OCI-LY3 (cell line): Measurements from ENCODE around the gene LAT.
A peak's percentile ranks its signal among the peaks of the same experiment; 100 is the strongest.

Experiments
- H2AFZ ChIP-seq: fragments of 200-600, 300-600 bp; shearing (Covaris generic); 2 replicates; pipeline ENCODE4 v1.6.0; 2014; ENCODE audit warnings: antibody characterized with exemption, low read depth, low read length
- H3K27ac ChIP-seq: fragments of 200-600, 300-600 bp; sonication (generic); 2 replicates; pipeline ENCODE4 v1.5.1; 2014; ENCODE audit warnings: mild to moderate bottlenecking, low read length, moderate library complexity, mixed read lengths
- H3K27me3 ChIP-seq: fragments of 200-600, 300-600 bp; sonication (generic); 2 replicates; pipeline ENCODE4 v1.6.1; 2014; ENCODE audit warnings: low read depth, low read length, mixed read lengths
- H3K36me3 ChIP-seq: fragments of 200-600, 300-600 bp; sonication (generic); replicated peaks from 2 replicates; pipeline ENCODE3; 2014; ENCODE audit warnings: low read depth, low read length, mixed read lengths
- H3K4me1 ChIP-seq: fragments of 300-600, 200-600 bp; sonication (generic); 2 replicates; pipeline ENCODE4 v1.6.1; 2014; ENCODE audit warnings: low read length, mixed read lengths
- H3K4me2 ChIP-seq: fragments of 200-600, 300-600 bp; sonication (generic); 2 replicates; pipeline ENCODE4 v1.6.1; 2014; ENCODE audit warnings: low read length, mixed read lengths
- H3K4me3 ChIP-seq: fragments of 300-600, 200-600 bp; sonication (generic); 2 replicates; pipeline ENCODE4 v1.5.1; 2014; ENCODE audit warnings: antibody characterized with exemption, mild to moderate bottlenecking, low read length, moderate library complexity
- H3K79me2 ChIP-seq: fragments of 300-600, 200-600 bp; shearing (Covaris generic); 2 replicates; pipeline ENCODE4 v1.6.1; 2014; ENCODE audit warnings: mild to moderate bottlenecking, low read length, mixed read lengths
- H3K9ac ChIP-seq: fragments of 300-600, 200-600 bp; shearing (Covaris generic); 2 replicates; pipeline ENCODE4 v1.6.0; 2014; ENCODE audit warnings: mild to moderate bottlenecking, low read length, moderate library complexity
- H3K9me3 ChIP-seq: fragments of 200-600, 300-600 bp; shearing (Covaris generic); 2 replicates; pipeline ENCODE4 v1.6.1; 2014; ENCODE audit warnings: low read length, mixed read lengths; ENCODE audit not compliant: insufficient read depth
- H4K20me1 ChIP-seq: fragments of 200-600, 300-600 bp; sonication (generic); 2 replicates; pipeline ENCODE4 v1.6.1; 2016; ENCODE audit warnings: low read length, mixed read lengths; ENCODE audit not compliant: insufficient read depth
- CTCF ChIP-seq: fragments of 200-600, 300-600 bp; sonication (generic); IDR thresholded peaks from 2 replicates; pipeline ENCODE4 v1.5.1; 2014; ENCODE audit warnings: antibody characterized with exemption, low read length, low read depth
- EZH2phosphoT487 ChIP-seq: fragments of 200-600 bp; shearing (Covaris generic); IDR thresholded peaks from 2 replicates; pipeline ENCODE4 v1.6.1; 2018; ENCODE audit warnings: antibody characterized with exemption, mixed run types, low read depth

The LAT gene

DNA sequence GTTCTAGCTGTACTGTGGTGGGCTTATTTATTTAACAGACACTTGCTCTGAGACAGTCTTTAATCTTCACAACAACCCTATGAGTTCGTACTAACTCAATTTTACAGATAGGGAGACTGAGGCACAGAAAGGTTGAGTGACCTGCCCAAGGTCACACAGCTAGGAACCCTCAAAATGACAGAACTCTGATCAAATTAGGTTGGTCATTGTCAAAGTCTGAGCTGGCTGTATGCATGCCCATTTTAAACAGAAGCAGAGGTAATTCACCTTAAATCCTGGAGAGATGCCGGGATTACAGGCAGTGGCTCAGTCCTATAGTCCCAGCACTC is 24.9 kb downstream of the LAT start:
- no peak overlapping the region for H3K27ac ChIP-seq
- no peak overlapping the region for H3K4me3 ChIP-seq
- no peak overlapping the region for H3K4me2 ChIP-seq
- no peaks in the 10 kb centered on the region for H4K20me1 ChIP-seq
- peaks cover 6% of the 10 kb centered on the region; the same call in 1 of the 2 replicates for H3K4me1 ChIP-seq
- H3K79me2 ChIP-seq = no peaks in the 10 kb centered on the region
- no peaks in the 10 kb centered on the region for H3K27me3 ChIP-seq
- TF ChIP-seq CTCF (no peak), EZH2phosphoT487 (no peak)
- no peak overlapping the region for H2AFZ ChIP-seq
- no peaks in the 10 kb centered on the region for H3K36me3 ChIP-seq
- H3K9ac ChIP-seq = no peak overlapping the region
- H3K9me3 ChIP-seq = no peaks in the 10 kb centered on the region

DNA sequence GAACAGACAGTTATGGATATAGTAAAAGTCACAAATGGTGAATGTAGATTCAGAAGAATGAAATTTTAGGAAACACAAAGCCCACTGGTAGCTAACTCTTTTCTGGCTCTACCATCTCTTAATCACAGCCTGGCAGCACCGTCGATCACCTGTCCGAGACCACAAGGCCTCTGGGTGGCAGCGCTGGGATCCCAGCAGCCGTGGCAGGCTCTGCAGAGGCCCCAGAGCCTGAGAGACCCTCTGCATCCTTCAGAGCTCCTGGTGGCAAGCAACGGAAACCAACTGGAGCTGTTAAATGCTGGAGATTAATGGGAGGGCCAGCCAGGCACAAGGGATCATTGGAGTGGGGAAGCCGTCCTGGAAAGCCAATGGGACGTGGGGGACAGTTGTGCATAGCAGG is 26.3 kb downstream of the LAT start:
- Histone ChIP-seq H3K9ac (no peak overlapping the region), H2AFZ (no peak overlapping the region), H4K20me1 (no peaks in the 10 kb centered on the region), H3K27ac (no peak overlapping the region), H3K9me3 (no peaks in the 10 kb centered on the region), H3K4me2 (no peak overlapping the region), H3K4me1 (peaks cover 6% of the 10 kb centered on the region; the same call in 1 of the 2 replicates), H3K79me2 (no peaks in the 10 kb centered on the region), H3K36me3 (no peaks in the 10 kb centered on the region), H3K27me3 (no peaks in the 10 kb centered on the region), H3K4me3 (no peak overlapping the region)
- TF ChIP-seq CTCF (peak; percentile 15; the same call in 1 of the 2 replicates), EZH2phosphoT487 (no peak)

- TF ChIP-seq CTCF (no peak), EZH2phosphoT487 (no peak)
- Histone ChIP-seq H4K20me1 (no peaks in the 10 kb centered on the region), H3K4me1 (peaks cover 6% of the 10 kb centered on the region; the same call in 1 of the 2 replicates), H3K79me2 (no peaks in the 10 kb centered on the region), H3K27ac (no peak overlapping the region), H3K36me3 (no peaks in the 10 kb centered on the region), H3K4me2 (no peak overlapping the region), H3K4me3 (no peak overlapping the region), H3K27me3 (no peaks in the 10 kb centered on the region), H3K9ac (no peak overlapping the region), H3K9me3 (no peaks in the 10 kb centered on the region), H2AFZ (no peak overlapping the region)
These were observed 27.0 kb downstream of the LAT start for GRCh38 chr16:29011851-29012250.

DNA sequence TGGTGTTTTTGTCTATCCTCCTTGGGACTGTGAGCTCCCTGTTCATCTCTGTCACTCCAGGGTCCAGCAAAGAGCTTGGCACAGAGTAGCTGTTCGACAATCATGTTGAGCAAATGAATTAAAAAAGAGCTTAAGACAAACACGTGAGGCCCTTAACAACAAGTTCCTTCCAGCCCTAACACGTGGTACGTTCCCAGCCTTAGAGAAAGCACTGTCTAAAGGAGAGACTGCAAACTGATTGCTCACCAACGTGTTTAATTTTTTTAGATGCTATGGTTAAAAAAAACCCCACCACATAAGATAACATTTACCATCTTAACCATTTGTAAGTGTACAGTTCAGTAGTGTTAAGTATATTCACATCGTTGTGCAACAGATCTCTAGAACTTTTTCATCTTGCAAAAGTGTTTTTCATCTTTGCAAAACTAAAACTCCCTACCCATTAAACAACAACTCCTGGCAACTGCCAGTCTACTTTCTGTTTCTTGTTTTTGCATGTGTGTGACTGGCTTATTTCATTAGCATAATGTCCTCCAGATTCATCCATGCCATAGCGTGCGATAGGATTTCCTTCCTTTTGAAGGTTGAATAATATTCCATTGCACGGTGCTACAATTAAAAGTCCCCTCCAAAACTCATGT is 28.2 kb downstream of the LAT start:
- Histone ChIP-seq H2AFZ (no peak overlapping the region), H3K4me3 (no peak overlapping the region), H3K79me2 (no peaks in the 10 kb centered on the region), H3K9ac (no peak overlapping the region), H3K4me1 (peaks cover 6% of the 10 kb centered on the region; the same call in 1 of the 2 replicates), H3K9me3 (no peaks in the 10 kb centered on the region), H3K36me3 (no peaks in the 10 kb centered on the region), H4K20me1 (no peaks in the 10 kb centered on the region), H3K4me2 (no peak overlapping the region), H3K27me3 (no peaks in the 10 kb centered on the region), H3K27ac (no peak overlapping the region)
- no peak for TF ChIP-seq EZH2phosphoT487
